Natural killer cell (primary cell): ENCODE measurements around the gene FOXP3. TPM values are rescaled to one million over a fixed set of nuclear protein-coding genes. Genes with fewer than 3 reads are reported as not detected.
A peak's percentile ranks its signal among the peaks of the same experiment; 100 is the strongest.

Experiments
- ATAC-seq, 3 donors: fragments of 150-1000 bp in 2 of 3; fragments of 200-7000 bp in 1 of 3; cut with Tn5 transposase; 1 replicate in 1 of 3; 2 replicates in 2 of 3; pipeline ENCODE4 v1.10.0; 2021; ENCODE audit warnings: mild to moderate bottlenecking in 2 of 3, moderate library complexity in 2 of 3
- DNase-seq, 2 donors: peaks; one replicate each; pipeline versions ENCODE4 v3.0.0 to v3.0.0-alpha.2; 2013 to 2021; ENCODE audit warnings: mixed read lengths in 1 of 2
- H3K27ac ChIP-seq: one replicate; pipeline ENCODE4 v1.5.1; 2013; ENCODE audit warnings: mild to moderate bottlenecking, low read length
- H3K27me3 ChIP-seq: one replicate; pipeline ENCODE4 v1.6.1; 2013; ENCODE audit warnings: low read length; ENCODE audit not compliant: control insufficient read depth, insufficient read depth
- H3K36me3 ChIP-seq: one replicate; pipeline ENCODE4 v1.6.1; 2013; ENCODE audit warnings: low read length; ENCODE audit not compliant: control insufficient read depth, insufficient read depth
- H3K4me1 ChIP-seq: one replicate; pipeline ENCODE4 v1.6.1; 2013; ENCODE audit warnings: low read length; ENCODE audit not compliant: control insufficient read depth, insufficient read depth
- H3K4me3 ChIP-seq: one replicate; pipeline ENCODE4 v1.5.1; 2013; ENCODE audit warnings: low read length
- H3K9me3 ChIP-seq: one replicate; pipeline ENCODE4 v1.6.1; 2013; ENCODE audit warnings: low read length; ENCODE audit not compliant: control insufficient read depth, insufficient read depth
- H3K27ac Mint-ChIP-seq, 2 donors: one replicate each; pipeline ENCODE4 v1.8.0; 2022; ENCODE audit warnings: mild to moderate bottlenecking in 2 of 2, mixed read lengths in 2 of 2, moderate library complexity in 1 of 2
- H3K27me3 Mint-ChIP-seq, 2 donors: one replicate each; pipeline ENCODE4 v1.8.0; 2022; ENCODE audit warnings: low read depth in 2 of 2, mixed read lengths in 2 of 2
- H3K36me3 Mint-ChIP-seq: one replicate; pipeline ENCODE4 v1.8.0; 2022; ENCODE audit warnings: mixed read lengths
- H3K4me1 Mint-ChIP-seq, 2 donors: one replicate each; pipeline ENCODE4 v1.8.0; 2022; ENCODE audit warnings: mixed read lengths in 2 of 2
- H3K4me3 Mint-ChIP-seq: one replicate; pipeline ENCODE4 v1.8.0; 2022; ENCODE audit warnings: mild to moderate bottlenecking, moderate library complexity, mixed read lengths
- H3K9me3 Mint-ChIP-seq, 2 donors: one replicate each; pipeline ENCODE4 v1.8.0; 2022; ENCODE audit warnings: mixed read lengths in 2 of 2
- CTCF ChIP-seq: fragments of 200-600 bp; IDR thresholded peaks from one replicate; pipeline ENCODE4 v1.8.0; 2022; ENCODE audit warnings: antibody characterized with exemption
- WGBS: methylation state at CpG from one replicate; pipeline ENCODE4 v1.1.7; 2013; ENCODE audit warnings: missing lambda C conversion rate; ENCODE audit not compliant: insufficient coverage; 5-methylcytosine and 5-hydroxymethylcytosine counted together
- intact Hi-C: fragments of 100-400 bp; cut with micrococcal nuclease; formaldehyde crosslinking; loops from one replicate; pipeline ENCODE4 v1.14.2; 2022
- total RNA-seq, 4 donors: library from RNA; stranded (reverse); fragments of 120-200 nt in 1 of 4; gene quantifications; one replicate each; pipeline versions ENCODE4 v1.2.3 to v1.2.4, GENCODE V29; 2013 to 2022

FOXP3 gene
- total RNA-seq, 3 donors from 2014 or later (not counting 1 experiment from before 2014, with no cell fraction given), result 0.09 to 0.32 (median 0.20) TPM

DNA sequence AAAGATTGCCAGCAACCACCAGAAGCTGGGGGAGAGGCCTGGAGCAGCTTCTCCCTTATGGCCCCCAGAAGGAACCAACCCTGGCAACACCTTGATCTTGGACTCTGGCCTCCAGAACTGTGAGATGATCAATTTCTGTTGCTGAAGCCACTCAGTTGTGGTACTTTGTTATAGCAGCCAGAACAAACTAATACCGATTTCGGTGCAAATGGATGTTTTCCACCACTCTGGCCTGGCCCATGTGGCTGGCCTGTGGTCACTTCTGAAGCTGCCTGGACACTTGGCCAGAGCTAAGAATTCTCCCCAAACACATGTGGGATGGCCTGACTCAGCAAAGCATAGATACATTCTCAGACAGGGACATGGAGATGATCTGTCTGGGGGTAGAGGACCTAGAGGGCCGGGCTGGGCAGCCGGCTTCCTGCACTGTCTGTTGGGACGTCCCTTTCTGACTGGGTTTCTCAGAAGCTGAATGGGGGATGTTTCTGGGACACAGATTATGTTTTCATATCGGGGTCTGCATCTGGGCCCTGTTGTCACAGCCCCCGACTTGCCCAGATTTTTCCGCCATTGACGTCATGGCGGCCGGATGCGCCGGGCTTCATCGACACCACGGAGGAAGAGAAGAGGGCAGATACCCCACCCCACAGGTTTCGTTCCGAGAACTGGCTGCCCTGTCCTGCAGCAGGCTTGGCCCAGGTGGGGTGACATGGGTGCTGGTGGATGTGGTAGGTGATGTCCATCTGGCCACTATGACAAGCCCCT lies 4.1 kb downstream of the FOXP3 start:
- no peaks in the 10 kb centered on the region for H3K9me3 ChIP-seq
- no peak overlapping the region for H3K27ac Mint-ChIP-seq
- H3K4me3 Mint-ChIP-seq, result no peak overlapping the region
- no peaks in the 10 kb centered on the region for H3K9me3 Mint-ChIP-seq
- ATAC-seq (no peak), DNase-seq (no peak)
- intact Hi-C loops, result no loop called here
- no peak for TF ChIP-seq CTCF
- no peaks in the 10 kb centered on the region for H3K36me3 ChIP-seq
- H3K27me3 Mint-ChIP-seq, result peaks cover 0 to 9% of the 10 kb centered on the region in 2 donors
- no peak overlapping the region for H3K27ac ChIP-seq
- H3K4me1 ChIP-seq, result peaks cover 19% of the 10 kb centered on the region
- no peak overlapping the region for H3K4me3 ChIP-seq
- H3K4me1 Mint-ChIP-seq, result no peaks in the 10 kb centered on the region
- no peaks in the 10 kb centered on the region for H3K27me3 ChIP-seq
- no peaks in the 10 kb centered on the region for H3K36me3 Mint-ChIP-seq
- WGBS, result 95% methylated on average over 15 of the region's 17 CpGs

GRCh38 chrX:49258749-49259124 lies 5.8 kb downstream of the FOXP3 start:
- Histone ChIP-seq H3K4me1 (peaks cover 21% of the 10 kb centered on the region), H3K9me3 (no peaks in the 10 kb centered on the region), H3K36me3 (no peaks in the 10 kb centered on the region), H3K27me3 (no peaks in the 10 kb centered on the region), H3K4me3 (no peak overlapping the region), H3K27ac (no peak overlapping the region)
- ATAC-seq (no peak), DNase-seq (no peak)
- no peak overlapping the region for H3K4me3 Mint-ChIP-seq
- no peaks in the 10 kb centered on the region for H3K9me3 Mint-ChIP-seq
- intact Hi-C loops, result no loop called here
- peaks cover 0 to 9% of the 10 kb centered on the region in 2 donors for H3K27me3 Mint-ChIP-seq
- WGBS, result 100% methylated on average over 4 of the region's 5 CpGs
- H3K27ac Mint-ChIP-seq, result no peak overlapping the region
- TF ChIP-seq CTCF, result no peak
- no peaks in the 10 kb centered on the region for H3K36me3 Mint-ChIP-seq
- H3K4me1 Mint-ChIP-seq, result no peaks in the 10 kb centered on the region

- no peak overlapping the region for H3K27ac Mint-ChIP-seq
- intact Hi-C loops, result no loop called here
- ATAC-seq, result no peak
- H3K27ac ChIP-seq, result no peak overlapping the region
- TF ChIP-seq CTCF, result no peak
- DNase-seq, result peak in 1 of 2 donors; percentile 48
- H3K9me3 Mint-ChIP-seq, result no peaks in the 10 kb centered on the region
- no peaks in the 10 kb centered on the region for H3K36me3 Mint-ChIP-seq
- H3K27me3 ChIP-seq, result no peaks in the 10 kb centered on the region
- H3K4me1 Mint-ChIP-seq, result no peaks in the 10 kb centered on the region
- no peaks in the 10 kb centered on the region for H3K36me3 ChIP-seq
- no peaks in the 10 kb centered on the region for H3K9me3 ChIP-seq
- H3K27me3 Mint-ChIP-seq, result peaks cover 0 to 7% of the 10 kb centered on the region in 2 donors
- 75% methylated on average over 16 of the region's 20 CpGs for WGBS
- no peak overlapping the region for H3K4me3 ChIP-seq
- no peak overlapping the region for H3K4me3 Mint-ChIP-seq
- peaks cover 22% of the 10 kb centered on the region for H3K4me1 ChIP-seq
Measured at GRCh38 chrX:49257846-49258748, 6.4 kb downstream of the FOXP3 start.
